Tongue (tissue), 2 donors: ENCODE results near the gene MIS18BP1. TPM values are rescaled to one million over a fixed set of nuclear protein-coding genes. Genes with fewer than 3 reads are reported as not detected.
"Not testable (repeated sequence)": the region's sequence is repeated elsewhere in the genome, so short reads cannot be mapped to it uniquely, and the experiment has no call there.

Source experiments
- DNase-seq: peaks from one replicate; pipeline ENCODE4 v3.0.0-alpha.2; 2015
- total RNA-seq: library from RNA; depleted of rRNA; stranded (reverse); fragments of >200 nt; gene quantifications from one replicate; pipeline ENCODE4 v1.2.3, GENCODE V29; 2014

The MIS18BP1 gene
- total RNA-seq: 49.7 TPM

DNA sequence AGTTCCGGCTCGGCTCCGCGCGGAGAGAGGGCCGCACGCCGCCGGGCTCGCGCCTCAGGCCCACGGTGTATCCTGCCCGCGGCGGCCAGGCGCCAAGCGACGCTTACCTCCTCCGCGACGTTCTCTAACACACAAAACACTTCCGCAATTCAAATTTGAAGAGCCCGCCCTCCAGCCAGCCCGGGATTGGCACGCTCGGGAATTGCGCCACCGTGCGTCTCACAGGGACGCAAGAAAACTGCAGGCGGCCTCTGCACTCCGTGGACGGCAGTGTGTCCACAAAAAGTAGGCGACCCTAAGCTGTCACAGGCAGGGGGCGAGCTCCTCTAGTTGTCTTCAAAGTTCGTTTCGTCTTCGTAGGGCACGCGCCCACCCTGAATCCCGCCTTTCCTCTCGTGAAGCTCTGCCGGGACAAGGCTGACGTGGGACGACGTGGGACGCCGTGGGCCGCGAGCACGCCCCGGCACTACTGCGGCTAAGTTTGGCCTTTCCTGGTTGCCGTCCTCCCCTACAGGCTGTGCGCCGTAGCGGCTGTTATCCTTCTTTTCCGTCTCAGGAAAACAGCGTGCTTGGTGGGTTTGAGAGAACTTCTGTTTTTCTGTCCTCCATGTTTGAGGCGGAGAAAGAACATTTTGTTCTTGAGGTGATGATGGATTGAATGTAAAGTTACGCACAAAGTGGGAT is at the start of gene MIS18BP1:
MIS18BP1 (minus strand) TSS at position 133 of the 684 bp plus-strand sequence. CDS start 5,916 bp downstream, outside the sequence.
- peak; percentile 98 for DNase-seq

DNA sequence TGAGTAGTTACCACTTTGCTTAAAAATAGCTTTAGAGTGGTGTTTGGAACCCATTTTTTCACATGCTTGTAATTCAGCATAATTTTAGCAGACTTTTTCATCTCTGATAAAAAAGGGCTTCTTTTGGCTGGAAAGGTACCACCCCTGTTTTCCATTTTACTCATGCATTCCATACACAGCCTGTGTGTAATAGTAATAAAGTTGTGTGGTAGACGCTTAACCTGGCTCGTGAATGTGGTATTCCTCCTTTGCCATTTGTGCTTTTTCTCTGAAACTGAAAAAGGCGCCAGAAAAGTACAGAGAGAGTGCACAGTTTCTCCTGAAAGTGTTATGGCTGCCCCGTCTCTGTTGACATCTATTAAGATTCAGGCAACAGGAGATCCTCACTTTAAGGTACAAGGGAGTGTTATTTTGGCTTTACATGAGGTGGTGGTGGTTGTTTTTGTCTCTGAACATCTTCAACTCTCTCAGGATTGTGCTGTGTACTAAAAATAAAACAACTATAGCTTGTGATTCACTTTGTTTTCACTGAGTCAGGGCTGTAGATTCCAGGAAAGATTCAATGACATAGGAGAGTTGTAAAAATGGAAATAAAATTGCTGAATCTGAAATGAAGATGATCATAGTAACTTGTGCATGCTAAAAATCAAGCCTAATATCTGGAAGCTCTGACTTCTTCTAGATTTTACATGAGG is 45.6 kb upstream of the MIS18BP1 start:
- DNase-seq: no peak

DNA sequence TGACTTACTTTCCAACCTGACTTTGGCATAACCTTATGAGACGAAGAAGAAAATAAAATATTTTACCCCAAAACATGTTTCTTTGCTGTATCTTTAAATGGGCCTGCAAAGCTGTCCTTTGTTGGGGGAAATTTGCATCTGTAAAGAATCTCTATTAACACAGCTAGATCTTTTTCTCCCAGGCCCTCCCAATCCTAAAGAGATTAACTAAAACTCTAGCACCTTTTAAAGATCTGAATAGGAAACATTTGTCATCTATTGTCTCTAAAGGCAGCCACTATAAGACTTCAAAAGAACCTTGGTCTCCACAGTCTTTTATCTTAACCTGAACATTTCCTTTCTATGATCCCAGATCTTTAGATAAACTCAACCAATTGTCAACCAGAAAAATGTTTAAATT is 41.8 kb upstream of the MIS18BP1 start:
- not testable (repeated sequence) for DNase-seq

DNA sequence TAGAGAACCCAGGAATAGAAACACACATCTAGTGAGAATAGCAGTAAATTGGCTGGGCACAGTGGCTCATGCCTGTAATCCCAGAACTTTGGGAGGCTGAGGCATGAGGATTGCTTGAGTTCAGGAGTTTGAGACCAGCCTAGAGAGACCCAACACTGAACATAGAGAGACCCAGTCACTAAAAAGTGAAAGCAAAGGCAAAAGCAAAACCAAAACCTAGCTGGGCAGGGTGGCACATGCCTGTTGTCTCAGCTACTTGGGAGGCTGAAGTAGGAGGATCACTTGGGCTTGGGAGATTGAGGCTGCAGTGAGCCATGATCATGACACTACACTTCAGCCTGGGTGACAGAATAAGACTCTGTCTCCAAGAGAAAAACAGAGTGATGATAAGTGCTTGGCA is 37.5 kb upstream of the MIS18BP1 start:
- no peak for DNase-seq

DNA sequence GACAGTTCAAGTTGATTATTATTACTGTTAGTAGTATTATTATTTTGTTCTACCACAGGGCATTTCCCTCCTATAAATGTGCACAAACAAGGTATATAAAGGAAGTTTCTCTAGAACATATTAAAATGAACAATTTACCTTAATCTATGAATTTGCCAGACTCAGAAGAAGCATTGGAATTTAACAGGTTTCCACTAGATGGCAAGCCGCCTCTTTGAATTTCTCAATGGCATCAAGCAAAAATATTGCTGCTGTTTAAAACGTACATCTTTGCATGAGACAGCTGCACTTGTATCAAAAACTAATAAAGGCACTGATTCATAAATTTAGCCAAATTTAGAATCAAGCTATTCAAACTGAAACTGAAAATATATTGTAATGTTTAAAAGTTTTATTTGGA is 34.6 kb upstream of the MIS18BP1 start:
- DNase-seq: peak; percentile 16

DNA sequence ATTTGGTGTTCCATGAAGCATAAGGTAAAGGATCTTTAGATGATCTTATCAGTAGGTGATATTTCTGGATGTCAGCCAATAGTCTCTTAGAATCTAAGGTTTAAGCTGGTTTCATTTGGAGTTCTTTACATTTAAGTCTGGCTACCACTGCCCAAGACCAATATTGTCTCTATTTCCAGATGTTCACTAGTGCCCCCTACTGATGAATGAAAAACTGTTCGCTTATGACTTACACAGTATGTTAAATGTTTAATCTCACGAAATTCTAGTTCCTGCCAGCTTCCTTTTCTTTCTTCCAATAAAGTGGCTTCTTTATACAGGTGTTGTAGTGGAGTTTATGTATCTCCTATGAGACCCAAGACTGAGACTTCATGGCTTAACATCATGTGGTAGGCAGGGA is 31.8 kb upstream of the MIS18BP1 start:
- no peak for DNase-seq

DNA sequence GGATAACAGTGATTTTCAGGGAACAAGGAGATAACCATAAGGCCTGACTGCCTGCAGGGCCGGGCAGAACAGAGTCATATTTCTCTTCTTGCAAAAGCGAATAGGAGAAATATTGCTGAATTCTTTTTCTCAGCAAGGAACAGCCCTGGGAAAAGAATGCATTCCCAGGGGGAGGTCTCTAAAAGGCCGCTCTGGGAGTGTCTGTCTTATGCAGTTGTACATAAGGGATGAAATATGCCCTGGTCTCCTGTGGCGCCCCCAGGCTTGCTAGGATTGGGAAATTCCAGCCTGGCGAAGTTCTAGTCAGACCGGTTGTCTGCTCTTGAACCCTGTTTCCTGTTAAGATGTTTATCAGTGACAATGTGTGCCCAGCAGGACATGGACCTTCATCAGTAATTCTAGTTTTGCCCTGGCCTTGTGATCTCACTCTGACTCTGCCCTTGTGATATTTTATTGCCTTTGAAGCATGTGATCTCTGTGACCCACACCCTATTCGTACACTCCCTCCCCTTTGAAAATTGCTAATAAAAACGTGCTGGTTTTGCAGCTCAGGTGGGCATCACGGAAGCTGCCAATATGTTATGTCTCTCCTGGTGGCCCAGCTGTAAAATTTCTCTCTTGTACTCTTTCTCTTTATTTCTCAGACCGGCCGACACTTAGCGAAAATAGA is 28.9 kb upstream of the MIS18BP1 start:
- DNase-seq: not testable (repeated sequence)

DNA sequence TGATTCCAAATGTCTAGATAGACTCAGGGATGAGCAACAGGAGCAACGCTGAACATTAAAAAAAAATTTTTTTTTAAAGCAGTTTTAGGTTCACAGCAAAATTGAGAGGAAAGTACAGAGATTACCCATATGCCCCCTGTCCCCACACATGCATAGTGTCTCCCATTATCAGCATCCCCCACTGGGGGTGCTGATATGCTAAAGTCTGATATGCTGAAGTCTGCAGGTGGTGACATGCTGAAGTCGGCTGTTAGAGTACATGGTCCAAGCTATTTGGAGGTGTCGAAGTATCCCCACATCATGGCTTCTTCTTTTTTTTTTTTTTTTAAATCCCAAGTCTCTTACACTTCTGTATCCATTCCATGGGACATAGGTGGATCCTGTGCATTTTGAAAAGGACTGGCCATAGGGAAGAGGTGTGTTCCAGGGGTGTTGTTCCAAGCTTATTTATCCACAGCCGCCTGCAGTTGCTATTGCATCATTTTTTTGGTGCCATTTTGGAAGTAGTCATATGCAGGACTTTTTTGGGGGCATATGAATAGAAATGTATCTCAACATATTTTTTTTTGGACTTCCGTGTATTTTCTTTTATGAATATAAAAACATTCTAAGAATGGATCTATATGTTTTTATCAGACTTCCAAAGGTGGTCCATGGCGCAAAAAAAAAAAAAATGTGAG is 19.0 kb upstream of the MIS18BP1 start:
- no peak for DNase-seq

DNA sequence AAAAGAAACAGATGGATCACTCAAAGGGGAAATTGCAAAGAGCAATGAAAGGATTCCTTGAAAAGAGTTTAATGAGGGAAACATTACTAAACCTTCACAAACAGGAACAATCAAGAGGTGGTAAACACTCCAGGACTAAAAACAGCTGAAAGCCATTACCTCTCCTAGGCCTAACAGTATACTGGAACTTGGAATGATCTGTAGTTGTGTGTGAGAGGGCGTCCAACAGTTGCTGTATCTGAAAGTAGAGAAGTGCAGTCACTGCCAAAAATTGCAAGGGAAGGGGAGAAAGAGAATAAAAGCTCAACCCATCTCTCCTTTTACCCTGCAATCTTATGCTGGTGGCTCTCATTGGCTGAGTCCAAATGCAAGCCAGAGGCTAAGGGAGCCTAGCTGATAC is 17.0 kb upstream of the MIS18BP1 start:
- DNase-seq: peak; percentile 54

DNA sequence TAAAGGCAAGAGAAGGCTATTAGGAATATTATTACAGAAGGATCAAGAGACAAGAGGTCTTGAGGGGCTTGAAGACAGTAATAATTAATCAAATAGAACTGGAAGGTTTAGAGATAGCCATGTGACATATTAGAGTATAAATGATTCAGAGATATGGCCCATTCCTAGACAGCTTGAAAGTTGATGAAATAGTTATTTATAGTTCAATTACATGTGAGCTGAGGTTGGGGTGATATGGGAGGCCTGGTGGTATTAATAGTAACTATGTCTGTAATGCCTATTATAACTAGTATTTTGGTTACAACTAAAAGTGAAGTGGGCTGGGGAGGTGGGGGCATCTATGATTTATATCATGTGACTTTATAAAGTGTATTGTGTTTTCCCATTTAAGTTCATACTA is 14.1 kb upstream of the MIS18BP1 start:
- DNase-seq: no peak

DNA sequence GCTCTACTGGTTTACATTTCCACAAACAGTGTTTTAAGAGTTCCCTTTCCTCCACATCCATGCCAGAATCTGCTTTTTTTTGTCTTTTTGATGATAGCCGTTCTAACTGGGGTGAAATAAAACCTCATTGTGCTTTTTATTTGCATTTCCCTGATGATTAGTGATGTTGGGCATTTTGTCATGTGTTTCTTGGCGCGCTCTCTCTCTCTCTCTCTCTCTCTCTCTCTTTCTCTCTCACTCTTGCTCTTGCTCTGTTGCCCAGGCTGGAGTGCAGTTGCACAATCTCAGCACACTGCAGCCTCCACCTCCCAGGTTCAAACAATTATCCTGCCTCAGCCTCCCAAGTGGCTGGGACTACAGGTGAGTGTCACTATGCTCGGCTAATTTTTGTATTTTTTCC is 9.6 kb upstream of the MIS18BP1 start:
- no peak for DNase-seq

DNA sequence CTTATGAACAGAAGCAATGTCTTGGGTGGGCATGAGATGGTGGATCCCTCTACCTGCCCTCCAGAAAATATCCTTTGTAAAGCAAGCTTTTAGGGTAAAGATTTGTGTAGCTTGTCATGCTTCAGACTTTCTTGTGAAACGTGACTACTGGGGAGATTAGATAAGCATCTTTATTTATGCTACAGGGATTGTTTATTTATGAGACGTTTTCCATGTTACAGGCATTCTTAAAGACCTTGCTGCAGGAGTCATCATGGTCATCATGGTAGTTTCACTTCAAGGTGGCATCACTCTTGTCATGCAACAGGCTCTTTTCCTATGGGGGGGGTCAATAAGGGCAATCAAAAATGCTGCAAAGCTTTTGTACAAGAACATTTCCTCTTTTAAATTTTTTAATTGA is 8.2 kb upstream of the MIS18BP1 start:
- DNase-seq: no peak

DNA sequence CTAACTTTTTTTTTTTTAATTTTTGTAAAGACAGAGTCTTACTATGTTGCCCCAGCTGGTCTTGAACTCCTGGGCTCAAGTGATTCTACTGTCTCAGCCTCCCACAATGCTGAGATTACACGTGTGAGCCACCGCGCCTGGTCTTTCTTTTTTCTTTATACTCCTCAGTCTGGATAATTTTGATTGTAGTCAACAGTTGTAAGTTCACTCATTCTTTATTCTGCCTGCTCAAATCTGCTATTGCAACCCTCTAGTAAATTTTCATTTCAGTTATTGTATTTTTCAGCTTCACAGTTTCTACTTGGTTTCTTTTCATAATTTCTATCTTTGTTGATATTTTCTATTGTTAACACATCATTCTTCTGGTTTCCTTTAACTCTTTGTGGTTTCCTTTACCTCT is 5.8 kb upstream of the MIS18BP1 start:
- DNase-seq: no peak

DNA sequence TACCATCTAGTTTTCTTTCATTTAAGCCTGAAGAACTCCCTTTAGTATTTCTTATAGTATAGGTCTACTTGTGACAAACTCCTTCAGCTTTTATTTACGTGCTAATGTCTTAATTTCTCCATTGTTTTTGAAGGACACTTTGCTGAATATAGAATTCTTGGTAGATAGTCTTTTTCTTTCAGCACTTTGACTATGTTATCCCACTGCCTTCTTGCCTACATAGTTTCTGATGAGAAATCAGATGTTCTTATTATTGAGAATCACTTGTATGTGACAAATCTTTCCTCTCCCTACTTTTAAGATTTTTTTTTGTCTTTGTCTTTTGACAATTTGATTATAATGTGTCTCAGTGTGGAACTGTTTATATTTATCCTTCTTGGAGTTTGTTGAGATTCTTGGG is 5.1 kb upstream of the MIS18BP1 start:
- no peak for DNase-seq

DNA sequence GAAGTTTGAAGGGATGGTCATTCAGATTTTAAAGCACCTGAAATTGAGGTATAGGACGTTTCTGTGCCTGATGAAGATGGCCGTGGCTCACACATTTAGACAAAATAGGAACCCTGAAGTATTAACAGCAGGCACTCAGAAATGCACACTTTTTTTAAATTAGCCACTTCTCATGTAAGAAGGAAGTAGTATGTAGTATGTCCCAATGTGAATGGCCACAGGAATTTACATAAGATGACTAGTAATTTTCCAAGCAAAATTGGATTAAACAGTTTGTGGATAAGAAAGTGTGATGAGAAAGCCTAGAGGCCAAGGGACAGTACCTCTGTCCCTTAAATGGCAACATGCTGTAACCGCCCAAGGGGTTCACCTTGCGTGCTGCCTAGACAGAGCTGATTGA is 1.8 kb upstream of the MIS18BP1 start:
- DNase-seq: no peak

DNA sequence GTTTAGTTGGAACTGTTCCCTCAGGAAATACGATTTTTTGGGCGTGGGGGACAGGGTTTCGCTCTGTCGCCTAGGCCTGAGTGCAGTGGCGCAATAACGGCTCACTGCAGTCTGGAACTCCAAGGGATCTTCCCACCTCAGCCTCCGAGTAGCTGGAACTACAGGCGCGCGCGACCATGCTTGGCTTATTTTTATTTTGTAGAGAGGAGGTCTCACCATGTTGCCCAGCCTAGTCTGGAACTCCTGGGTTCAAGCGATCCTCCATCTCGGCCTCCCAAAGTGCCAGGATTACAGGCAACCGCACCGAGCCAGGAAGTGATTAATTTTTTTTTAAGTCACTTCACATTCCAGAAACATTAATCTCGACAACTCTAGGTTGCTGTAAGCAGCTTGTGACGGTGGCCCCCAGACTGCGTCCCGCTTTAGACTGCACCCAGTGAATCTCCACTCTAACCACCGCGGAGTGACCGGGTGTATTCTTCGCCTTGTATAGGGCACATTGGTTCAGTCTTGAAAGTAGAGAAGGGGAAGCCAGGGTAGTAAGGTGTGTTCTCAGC is 830 bp upstream of the MIS18BP1 start:
- no peak for DNase-seq

DNA sequence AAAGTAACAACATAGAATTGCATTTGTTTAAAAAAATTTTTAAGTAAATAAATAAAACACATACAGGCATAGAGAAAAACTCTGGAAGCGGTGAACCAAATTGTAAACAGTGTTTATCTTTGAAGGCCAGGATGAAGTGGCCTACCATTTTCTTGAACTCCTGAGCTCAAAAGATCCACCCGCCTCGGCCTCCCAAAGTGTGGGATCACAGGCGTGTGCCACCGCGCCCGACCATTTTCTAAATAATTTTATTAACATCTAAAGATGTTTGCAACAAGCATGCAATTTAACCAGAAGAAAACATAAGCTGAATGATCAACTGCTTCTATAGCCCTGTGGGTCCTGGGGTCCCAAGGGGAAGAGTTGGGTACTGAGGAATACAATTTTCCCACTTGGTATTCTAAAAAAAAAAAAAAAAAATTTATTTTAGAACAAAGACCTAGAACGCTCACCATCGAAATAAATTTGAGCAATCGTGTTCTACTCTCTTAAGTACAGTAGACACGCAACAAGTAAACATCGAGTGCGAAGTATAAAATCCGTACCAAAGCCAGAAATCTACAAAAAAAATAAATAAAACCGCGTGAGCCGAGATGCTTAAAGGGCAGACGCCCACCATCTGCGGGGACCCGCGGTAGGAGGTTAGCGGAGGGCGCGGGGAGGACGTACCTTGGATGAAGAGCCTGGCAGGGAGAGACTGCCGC is 484 bp downstream of the MIS18BP1 start:
- peak; percentile 37 for DNase-seq

DNA sequence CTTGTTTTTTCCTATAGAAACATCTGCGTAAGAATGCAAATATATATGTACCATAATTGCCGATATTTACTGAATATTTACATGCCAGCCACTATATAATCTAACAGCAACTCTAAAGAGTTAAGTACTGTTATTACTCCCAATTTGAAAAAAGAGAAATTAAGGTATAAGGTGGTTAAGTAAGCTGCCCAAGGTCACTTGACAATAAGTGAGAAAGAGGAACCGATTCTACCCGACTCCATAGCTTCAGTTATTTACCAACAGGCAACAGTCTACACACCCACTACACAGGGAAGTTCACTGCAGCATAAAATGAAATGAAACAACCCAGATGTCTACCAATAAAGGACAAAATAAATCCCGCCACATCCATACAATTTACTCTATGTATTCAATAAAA is 1.1 kb downstream of the MIS18BP1 start:
- DNase-seq: peak; percentile 25

DNA sequence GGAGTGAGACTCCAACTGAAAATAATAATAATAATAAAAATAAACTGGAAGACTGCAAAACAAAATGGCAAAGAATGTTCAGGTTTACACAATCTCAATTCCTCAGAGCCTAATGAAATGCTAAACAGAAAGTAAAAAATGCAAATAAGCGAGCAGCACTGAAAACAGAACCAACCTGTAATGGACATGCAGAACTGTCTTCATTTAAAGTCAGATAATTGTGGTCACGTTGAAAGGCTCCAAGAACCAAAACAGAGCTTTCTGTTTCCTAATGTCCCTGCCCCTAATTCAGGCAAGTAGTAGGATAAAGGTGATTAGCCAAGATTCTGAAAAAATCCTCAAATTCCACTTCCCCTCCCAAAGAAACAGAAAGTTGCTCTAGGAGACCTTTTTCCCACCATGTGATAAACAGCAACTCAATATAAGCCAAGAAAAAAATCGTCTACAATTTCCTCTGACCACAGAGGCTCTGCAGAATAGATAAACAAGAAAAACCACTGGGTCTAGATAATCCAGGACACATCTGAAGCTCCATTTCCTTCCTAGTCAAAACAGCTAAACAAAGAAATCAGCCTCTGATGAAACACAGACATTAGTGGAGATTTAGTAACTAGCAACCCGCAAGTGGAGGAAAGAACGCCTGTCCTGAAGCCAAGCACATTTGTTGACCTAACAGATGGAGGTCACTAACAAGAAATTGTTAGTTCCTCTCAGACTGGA is 3.0 kb downstream of the MIS18BP1 start:
- peak; percentile 48 for DNase-seq

DNA sequence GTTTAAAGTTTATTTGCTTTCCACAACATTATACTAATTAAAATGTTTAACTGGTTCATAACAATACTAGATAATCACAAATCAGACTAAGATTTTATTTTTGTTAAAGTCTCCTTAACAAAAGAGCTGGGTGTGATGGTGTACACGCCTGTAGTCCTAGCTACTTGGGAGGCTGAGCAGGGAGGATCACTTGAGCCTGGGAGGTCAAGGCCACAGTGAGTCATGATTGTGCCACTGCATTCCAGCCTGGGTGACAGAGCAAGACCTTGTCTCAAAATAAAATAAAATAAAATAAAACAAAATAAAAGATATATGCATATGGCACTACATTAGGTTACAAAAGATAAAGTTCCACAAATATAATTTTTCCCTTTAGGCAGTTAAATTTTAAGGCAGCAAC is 5.6 kb downstream of the MIS18BP1 start:
- DNase-seq: no peak

DNA sequence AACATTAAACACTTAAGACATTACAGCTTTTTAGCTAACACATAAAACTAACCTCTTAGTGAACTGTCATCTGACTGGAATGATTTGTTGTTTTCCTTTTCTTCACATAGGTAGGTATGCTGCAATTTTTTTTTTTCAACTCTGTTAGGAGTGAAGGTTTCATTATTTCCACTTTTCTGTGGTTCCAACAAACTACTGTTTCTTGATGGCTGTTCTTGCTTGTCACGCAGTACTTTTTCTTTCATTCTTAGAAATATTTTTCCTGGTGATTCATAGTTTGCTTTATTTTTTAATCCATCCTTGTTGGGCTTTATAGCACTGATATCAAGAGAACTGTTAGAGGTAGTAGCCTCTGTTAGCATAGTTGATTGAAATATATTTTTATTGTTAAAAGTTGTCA is 6.3 kb downstream of the MIS18BP1 start:
- no peak for DNase-seq
